Fibroblast of mammary gland (primary cell): ENCODE measurements around the gene SLC35E1.
"Not testable (repeated sequence)": the region's sequence is repeated elsewhere in the genome, so short reads cannot be mapped to it uniquely, and the experiment has no call there.

Source experiments
- DNase-seq: peaks from one replicate; pipeline ENCODE4 v3.0.0-alpha.2; 2010; ENCODE audit warnings: low read depth
- H3K4me3 ChIP-seq: 2 replicates; pipeline ENCODE4 v1.5.1; 2011; ENCODE audit warnings: low read depth, mild to moderate bottlenecking, low read length, moderate library complexity; ENCODE audit not compliant: control insufficient read depth
- TF ChIP-seq, protein P1 (sequence below): conservative IDR thresholded peaks from 2 replicates; pipeline ENCODE4 v1.5.1; 2011; ENCODE audit warnings: low read depth, low read length, inconsistent platforms; ENCODE audit not compliant: control insufficient read depth, insufficient read depth

SLC35E1 gene

GRCh38 chr19:16561382-16561781 lies 10.8 kb downstream of the SLC35E1 start:
- H3K4me3 ChIP-seq, result no peak overlapping the region
- TF ChIP-seq, protein P1, sequence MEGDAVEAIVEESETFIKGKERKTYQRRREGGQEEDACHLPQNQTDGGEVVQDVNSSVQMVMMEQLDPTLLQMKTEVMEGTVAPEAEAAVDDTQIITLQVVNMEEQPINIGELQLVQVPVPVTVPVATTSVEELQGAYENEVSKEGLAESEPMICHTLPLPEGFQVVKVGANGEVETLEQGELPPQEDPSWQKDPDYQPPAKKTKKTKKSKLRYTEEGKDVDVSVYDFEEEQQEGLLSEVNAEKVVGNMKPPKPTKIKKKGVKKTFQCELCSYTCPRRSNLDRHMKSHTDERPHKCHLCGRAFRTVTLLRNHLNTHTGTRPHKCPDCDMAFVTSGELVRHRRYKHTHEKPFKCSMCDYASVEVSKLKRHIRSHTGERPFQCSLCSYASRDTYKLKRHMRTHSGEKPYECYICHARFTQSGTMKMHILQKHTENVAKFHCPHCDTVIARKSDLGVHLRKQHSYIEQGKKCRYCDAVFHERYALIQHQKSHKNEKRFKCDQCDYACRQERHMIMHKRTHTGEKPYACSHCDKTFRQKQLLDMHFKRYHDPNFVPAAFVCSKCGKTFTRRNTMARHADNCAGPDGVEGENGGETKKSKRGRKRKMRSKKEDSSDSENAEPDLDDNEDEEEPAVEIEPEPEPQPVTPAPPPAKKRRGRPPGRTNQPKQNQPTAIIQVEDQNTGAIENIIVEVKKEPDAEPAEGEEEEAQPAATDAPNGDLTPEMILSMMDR, result no peak
- DNase-seq, result no peak

- DNase-seq, result no peak
- TF ChIP-seq, protein P1, result no peak
- H3K4me3 ChIP-seq, result no peak overlapping the region
Measured at GRCh38 chr19:16559780-16560276, 12.4 kb downstream of the SLC35E1 start.

DNA sequence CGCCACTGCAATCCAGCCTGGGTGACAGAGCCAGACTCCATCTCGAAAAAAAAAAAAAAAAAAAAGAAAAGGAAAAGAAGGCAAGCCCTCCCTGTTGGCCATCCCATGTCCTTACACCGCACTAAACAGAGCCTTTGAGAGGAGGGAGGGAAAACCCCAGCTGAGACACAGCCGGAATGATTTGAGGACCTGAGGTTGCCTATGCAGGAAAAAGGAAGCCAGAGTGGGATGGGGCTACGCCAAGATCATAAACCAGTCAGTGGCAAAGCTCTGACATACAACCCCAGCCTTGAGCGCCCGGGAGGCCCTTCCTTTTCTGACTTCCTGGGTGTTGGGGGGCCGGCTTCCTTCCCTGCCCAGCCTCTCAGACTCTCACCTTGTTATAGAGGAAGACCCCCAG lies 17.4 kb downstream of the SLC35E1 start:
- no peak for DNase-seq
- TF ChIP-seq, protein P1, result no peak

GRCh38 chr19:16551902-16552301 lies 20.3 kb downstream of the SLC35E1 start:
- not testable (repeated sequence) for DNase-seq, H3K4me3 ChIP-seq

More for the DNA sequence above, 17.4 kb downstream of the SLC35E1 start:
- no peak overlapping the region for H3K4me3 ChIP-seq

DNA sequence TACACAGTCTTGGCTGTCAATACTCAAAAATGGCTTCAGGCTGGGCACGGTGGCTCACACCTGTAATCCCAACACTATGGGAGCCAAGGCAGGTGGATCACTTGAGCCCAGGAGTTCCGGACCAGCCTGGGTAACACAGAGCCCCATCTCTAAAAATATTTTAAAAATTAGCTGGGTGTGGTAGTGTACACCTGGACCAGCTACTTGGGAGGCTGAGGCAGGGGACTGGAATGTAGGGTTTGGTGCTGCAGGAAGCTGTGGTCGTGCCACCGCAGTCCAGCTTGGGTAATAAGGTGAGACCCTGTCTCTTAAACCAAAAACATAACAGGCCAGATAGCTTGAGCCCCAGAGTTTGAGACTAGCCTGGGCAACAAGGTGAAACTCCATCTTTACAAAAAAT lies 23.3 kb downstream of the SLC35E1 start:
- DNase-seq, result no peak

DNA sequence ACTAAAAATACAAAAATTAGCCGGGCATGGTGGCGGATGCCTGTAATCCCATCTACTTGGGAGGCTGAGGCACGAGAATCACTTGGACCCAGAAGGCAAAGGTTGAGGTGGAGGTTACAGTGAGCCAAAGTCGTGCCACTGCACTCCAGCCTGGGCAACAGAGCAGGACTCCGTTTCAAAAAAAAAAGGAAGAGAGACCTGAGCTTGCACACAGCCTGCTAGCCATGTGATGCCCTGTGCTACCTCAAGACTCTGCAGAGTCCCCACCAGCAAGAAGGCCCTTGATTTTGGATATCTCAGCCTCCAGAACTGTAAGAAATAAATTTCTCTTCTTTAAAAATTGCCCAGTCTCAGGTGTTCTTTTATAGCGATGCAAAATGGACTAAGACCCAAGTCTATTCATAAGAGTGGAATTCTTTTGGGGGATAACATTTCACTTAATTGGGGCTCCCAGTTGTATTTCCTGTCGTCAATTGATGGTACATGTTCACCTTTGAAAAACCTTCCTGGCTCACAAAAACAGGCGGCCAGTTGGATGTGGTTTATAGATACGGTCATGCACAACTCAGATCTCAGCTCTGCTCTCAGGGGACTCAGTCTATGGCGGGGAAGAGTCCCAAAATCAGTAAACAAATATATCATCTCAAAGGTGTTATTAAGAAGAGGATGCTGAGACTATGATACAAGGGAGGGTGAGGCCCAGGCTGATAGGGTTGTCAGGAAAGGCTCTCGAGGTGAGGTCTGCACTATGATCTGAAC lies 27.6 kb downstream of the SLC35E1 start:
- H3K4me3 ChIP-seq, result no peak overlapping the region
- DNase-seq, result no peak
- TF ChIP-seq, protein P1, result no peak

More for the DNA sequence above, 23.3 kb downstream of the SLC35E1 start:
- TF ChIP-seq, protein P1, result no peak
- H3K4me3 ChIP-seq, result no peak overlapping the region

GRCh38 chr19:16543734-16544133 lies 28.5 kb downstream of the SLC35E1 start:
- DNase-seq, result not testable (repeated sequence)
- peak overlapping the region; percentile 93 for H3K4me3 ChIP-seq
